NCI-H345 treated with DMSO at 0.1 percent for 48 hours (cell line): ENCODE data around the gene ARG1.

Experiments
- DNase-seq: peaks from one replicate; lab custom pipeline; 2025; ENCODE audit not compliant: unreplicated experiment; lab: John Stamatoyannopoulos, UW

The ARG1 gene

GRCh38 chr6:131581523-131581922 is 8.5 kb downstream of the ARG1 start:
- DNase-seq, result no peak

- DNase-seq, result no peak
These were observed 13.5 kb downstream of the ARG1 start for GRCh38 chr6:131586543-131586942.

GRCh38 chr6:131587909-131588308 is 14.9 kb downstream of the ARG1 start:
- DNase-seq, result no peak

DNA sequence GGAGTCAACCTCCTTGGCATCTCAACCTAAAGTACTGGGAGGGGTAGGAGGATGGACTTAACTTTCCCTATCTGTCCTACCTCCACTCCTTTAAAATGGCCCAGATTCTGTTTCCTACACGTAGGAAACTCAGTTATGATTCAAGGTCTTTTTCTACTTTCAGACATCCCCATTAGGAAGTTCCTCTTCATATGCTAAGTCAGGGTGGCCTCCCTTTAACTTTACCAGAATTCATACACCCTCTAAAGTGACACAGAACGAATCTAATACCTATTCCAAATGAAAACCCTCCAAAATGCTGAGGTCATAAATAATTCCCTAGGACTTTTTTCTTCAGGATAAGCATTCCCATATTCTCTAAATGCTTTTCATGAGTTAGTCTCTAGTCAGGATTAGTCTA is 15.6 kb downstream of the ARG1 start:
- DNase-seq, result no peak

GRCh38 chr6:131592935-131593334 is 19.9 kb downstream of the ARG1 start:
- DNase-seq, result no peak

DNA sequence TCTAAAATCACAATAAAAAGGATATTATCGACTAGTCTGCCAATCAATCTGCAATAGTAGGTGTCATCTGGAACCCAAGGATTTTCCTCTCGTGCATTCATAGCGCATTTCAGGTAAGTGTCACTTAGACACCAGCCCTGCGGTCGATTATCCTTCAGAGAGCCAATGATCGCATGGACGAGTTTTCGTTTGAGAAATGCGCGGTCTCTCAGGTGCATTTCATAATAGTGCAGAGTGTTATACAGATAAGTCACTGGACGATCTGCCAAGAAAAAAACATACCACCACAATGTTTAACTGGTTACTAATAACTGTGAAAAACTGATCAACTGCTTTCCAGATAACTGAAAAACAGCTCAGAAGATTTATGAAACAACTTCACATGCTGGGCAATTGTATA is 21.0 kb downstream of the ARG1 start:
- no peak for DNase-seq

DNA sequence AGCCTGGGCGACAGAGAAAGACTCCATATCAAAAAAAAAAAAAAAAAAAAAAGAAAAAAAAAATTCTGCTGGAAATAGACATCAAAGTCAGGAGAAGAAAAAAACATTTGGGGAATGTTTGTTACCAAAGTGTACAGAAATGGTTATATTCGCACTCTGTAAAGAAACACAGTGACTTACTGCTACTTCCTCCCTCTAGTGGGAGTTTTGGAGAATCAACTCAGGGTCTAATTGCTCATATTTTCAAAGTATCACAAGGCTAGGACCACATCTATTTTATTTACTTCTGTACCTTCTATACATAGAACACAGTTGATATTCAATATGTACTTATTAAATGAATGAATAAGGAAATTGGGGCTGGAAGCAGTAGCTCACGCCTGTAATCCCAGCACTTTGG is 24.4 kb downstream of the ARG1 start:
- no peak for DNase-seq

DNA sequence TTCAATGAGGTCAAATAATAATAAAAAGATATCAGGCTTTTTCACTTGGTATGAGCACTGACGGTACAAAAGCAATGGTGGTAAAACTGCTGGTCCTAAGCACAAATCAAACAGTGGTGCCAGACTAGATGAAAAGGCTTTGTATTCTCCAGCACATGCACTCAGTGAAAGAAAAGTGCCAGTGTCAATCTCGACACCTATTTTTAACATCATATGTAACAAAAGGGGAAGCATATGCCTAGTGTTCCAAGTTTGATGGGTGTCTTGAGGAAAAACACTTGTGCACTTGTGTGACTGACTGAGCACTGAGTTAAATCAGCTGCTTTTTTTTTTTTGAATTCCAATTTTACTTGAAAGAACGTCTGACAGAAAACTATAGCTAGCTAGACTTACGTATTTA is 27.7 kb downstream of the ARG1 start:
- DNase-seq, result no peak

- no peak for DNase-seq
These were observed 29.8 kb downstream of the ARG1 start for GRCh38 chr6:131602781-131603312.

DNA sequence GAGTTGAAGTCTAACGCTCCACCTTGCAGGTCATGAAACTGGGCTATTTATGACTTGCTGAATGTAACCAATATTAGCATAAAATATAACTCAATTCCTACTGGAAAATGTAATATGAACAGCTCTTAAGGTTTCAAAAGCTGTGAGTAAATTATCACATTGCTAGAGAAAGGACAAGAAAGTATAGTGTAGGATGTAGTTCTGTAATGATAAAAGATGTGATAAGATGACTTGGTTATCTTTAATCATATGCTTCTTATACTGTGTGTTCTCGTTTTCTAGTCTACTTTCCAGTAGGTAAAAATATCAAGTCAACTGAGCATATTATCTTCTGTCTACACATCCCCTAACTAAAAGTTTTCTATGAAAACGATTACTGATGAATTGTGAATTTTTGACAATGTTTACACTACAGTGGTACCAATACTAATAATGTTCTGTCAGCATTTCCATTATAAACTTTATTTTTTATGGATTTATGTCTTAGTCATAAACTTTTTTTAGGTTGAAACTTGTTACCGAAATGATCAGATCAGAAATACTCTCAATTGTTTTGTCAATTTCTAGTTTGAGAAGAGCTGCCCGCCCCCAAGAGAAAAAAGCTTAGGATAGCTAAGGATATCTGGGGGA is 40.4 kb downstream of the ARG1 start:
- no peak for DNase-seq

DNA sequence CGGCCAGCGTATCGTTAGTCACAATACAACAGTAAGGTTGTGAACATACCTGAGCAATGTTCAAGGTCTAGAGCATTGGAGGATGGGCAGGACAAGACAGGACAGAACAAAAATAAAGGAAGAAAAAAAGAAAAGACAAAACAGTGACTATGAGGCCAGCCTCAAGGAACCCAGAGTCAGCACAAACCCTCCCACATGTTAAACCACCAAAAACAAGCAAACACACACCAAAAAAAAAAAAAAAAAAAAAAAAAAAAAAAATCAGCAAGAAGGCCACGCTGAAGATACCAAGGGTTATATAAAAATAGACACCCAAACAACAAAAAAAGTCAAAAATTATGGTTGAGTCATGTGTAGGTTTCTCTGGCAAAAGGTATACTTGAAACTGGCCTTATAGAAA is 42.2 kb downstream of the ARG1 start:
- no peak for DNase-seq

- DNase-seq, result peak; percentile 87
These were observed 55.0 kb downstream of the ARG1 start, which contains the start of gene MED23 for GRCh38 chr6:131627724-131628682. MED23 (minus strand) TSS chr6:131628242; CDS start chr6:131628049, 193 bp downstream.

DNA sequence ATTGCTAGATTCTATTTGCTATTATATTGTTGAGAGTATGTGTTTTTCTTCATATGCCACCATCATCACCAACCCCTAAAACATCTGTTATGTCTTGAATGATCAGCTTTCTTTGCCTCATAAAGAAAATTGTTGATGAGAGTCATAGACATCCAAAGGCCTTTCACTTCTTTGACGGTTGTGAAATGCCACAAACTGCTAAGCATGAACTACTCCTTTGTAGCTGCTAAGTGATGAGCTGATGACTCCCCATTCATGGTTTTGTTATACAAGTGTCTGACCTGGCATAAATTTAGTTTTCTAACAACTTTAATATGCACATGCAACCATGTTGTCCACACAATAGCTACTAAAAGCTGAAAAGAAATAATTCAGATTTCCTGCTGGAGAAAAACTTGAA is 55.7 kb downstream of the ARG1 start:
- DNase-seq, result no peak

DNA sequence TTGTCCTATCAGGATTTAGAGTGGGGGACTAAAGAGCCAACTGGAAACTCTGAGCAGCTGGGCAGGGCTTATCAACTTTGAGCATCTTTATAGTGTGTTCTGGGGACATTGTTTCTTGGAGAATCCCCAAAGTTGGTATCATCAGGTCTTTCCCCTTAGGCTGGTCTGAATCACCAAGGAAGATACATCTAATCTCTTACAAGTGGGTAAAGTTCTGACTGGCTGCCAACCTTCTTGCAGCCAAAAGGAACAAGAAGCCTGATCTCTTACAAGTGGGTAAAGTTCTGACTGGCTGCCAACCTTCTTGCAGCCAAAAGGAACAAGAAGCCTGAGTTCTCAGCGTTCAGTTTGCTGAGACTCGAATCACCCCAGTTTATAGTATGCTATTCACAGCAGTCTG is 56.6 kb downstream of the ARG1 start:
- no peak for DNase-seq

DNA sequence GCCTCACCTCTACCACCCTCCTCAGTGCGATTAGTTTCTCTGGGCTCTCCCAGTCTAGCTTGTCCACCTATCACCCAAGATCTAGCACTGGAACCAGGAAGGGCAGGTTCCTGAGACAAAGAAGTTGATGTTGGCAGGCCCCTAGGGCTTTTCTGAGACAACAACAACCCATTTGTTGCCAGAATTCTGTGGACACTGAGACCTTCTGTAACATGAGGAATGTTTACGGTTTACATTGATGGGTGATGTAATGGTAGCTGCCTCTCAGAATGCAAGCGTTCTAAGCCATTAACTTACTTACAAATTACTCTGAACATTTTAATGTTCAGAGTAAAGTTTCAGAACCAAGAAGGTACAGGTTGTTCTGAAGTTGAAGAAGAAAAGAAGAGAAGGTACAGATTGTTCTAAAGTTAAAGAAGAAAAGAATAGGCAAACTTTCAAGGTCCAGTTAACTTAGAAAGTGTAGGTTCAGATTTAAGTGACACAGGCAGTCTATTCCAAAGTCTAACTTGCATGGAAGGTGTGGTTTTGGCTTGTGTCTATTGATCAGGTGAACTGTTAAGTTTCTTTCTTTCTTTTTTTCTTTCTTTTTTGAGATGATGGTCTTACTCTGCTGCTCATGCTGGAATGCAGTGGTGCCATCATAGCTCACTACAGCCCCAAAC is 58.7 kb downstream of the ARG1 start:
- DNase-seq, result no peak
